LNCAP (cell line): Measurements from ENCODE around the gene CCDC120.

Source experiments
- CTCF ChIP-seq: fragments of 450-650 bp; IDR thresholded peaks from 2 replicates; pipeline ENCODE4 v1.5.1; 2017; ENCODE audit warnings: mild to moderate bottlenecking

CCDC120 gene

GRCh38 chrX:49079489-49080428 lies 21.0 kb downstream of the CCDC120 start, which contains the start of gene WDR45:
Gene WDR45, minus strand, starts transcription at chrX:49079887. Its CDS starts 1,792 bp downstream, at chrX:49078095.
- TF ChIP-seq CTCF = no peak

- TF ChIP-seq CTCF = no peak
Measured at GRCh38 chrX:49082271-49082871, 23.6 kb downstream of the CCDC120 start.

GRCh38 chrX:49089553-49089952 lies 30.8 kb downstream of the CCDC120 start:
- no peak for TF ChIP-seq CTCF

GRCh38 chrX:49096419-49096818 lies 37.6 kb downstream of the CCDC120 start:
- TF ChIP-seq CTCF = no peak

GRCh38 chrX:49100704-49101628 lies 42.2 kb downstream of the CCDC120 start:
- no peak for TF ChIP-seq CTCF

GRCh38 chrX:49101629-49101984 lies 42.8 kb downstream of the CCDC120 start:
- TF ChIP-seq CTCF = no peak

- no peak for TF ChIP-seq CTCF
Measured at GRCh38 chrX:49102190-49102589, 43.4 kb downstream of the CCDC120 start.
